ENCODE data around the gene CEP72.
"Not testable (repeated sequence)": the region's sequence is repeated elsewhere in the genome, so short reads cannot be mapped to it uniquely, and the experiment has no call there.

CEP72 gene

DNA sequence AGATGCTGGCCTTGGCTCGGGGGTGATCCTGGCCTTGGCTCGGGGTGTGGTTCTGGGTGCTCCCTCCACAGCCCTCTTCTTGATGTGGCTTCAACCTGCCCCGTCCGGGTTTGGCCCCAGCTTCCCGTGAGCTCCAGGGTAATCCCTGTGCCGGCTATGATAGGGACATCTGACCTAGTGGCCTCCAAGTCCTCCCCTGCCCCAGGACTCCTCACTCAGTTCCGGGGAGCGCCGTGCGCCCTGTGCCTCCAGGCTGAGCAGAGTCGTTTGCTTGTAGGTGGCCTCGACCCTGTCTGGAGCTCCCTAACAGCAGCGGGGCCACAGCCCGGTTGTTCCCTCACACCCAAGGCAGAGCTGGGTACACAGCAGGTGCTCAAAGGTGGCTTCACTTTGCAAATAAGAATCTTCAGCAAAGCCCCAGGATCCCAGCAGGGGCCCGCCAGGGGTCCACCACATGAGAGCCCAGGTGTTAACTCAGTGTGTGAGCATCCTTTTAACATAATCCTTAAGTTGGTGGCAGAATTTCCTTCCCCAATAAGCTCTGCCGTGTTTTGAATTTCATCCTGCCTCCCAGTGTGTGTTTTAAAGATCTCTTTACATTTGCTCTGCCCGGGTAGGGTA, 32.3 kb upstream of the CEP72 start:
- no peak for DNase-seq (ENCODE audit: low read depth)
- no peak overlapping the region for H3K4me3 ChIP-seq (replicated peaks; ENCODE audit: low read depth, low read length)
- TF ChIP-seq, protein P1, sequence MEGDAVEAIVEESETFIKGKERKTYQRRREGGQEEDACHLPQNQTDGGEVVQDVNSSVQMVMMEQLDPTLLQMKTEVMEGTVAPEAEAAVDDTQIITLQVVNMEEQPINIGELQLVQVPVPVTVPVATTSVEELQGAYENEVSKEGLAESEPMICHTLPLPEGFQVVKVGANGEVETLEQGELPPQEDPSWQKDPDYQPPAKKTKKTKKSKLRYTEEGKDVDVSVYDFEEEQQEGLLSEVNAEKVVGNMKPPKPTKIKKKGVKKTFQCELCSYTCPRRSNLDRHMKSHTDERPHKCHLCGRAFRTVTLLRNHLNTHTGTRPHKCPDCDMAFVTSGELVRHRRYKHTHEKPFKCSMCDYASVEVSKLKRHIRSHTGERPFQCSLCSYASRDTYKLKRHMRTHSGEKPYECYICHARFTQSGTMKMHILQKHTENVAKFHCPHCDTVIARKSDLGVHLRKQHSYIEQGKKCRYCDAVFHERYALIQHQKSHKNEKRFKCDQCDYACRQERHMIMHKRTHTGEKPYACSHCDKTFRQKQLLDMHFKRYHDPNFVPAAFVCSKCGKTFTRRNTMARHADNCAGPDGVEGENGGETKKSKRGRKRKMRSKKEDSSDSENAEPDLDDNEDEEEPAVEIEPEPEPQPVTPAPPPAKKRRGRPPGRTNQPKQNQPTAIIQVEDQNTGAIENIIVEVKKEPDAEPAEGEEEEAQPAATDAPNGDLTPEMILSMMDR (IDR thresholded peaks at IDR 0.05; ENCODE audit: low read length, missing control alignments), result no peak

DNA sequence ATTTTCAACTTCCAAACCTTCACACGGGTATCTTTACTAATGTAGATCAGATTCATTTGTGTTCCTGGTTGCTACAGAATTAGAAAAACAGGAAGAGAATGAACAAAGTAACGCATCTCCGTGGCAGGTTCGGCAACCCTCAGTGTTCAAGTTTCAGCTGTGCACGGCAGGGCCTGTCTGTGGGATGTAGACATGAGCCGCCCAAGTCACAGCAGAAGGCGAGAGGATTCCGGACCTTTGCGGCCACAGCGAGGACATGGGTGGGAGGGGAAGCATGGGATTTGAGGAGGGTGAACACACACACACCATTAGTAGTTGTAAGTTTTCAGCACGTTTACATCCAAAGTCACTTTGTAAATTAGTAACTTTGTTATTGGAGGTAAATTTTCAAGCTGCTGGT, 31.7 kb upstream of the CEP72 start:
- DNase-seq (ENCODE audit: low read depth), result no peak
- H3K4me3 ChIP-seq (replicated peaks; ENCODE audit: low read depth, low read length), result no peak overlapping the region
- TF ChIP-seq, protein P1 (IDR thresholded peaks at IDR 0.05; ENCODE audit: low read length, missing control alignments), result no peak

DNA sequence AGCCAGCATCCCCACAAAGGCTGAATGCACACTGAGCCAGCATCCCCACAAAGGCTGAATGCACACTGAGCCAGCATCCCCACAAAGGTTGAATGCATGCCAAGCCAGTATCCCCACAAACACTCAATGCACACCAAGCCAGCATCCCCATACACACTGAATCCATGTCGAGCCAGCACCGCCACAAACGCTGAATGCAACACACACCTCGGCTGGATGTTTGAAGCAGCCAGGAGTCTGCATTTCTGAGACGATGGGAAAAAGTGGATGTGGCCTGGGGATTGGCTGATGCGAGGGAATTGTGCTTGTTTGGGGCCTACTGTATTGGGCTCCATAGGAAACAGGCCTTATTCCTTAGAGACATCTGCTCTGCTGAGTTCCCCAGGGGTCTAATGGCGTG, 30.9 kb upstream of the CEP72 start:
- no peak for DNase-seq (ENCODE audit: low read depth)
- H3K4me3 ChIP-seq (replicated peaks; ENCODE audit: low read depth, low read length), result no peak overlapping the region

DNA sequence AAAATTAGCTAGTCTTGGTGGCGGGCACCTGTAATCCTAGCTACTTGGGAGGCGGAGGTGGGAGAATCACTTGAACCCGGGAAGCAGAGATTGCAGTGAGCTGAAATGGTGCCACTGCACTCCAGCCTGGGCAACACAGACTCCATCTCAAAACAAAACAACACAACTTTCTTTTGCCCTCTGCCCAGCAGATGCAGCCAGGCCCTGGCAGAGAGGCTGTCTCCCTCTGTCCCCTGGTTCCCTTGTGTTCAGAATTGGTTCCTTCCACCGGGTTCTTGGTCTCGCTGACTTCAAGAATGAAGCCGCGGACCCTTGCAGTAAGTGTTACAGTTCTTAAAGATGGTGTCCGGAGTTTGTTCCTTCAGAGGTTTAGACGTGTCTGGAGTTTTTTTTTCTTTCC, 30.2 kb upstream of the CEP72 start:
- DNase-seq (ENCODE audit: low read depth), result no peak
- no peak overlapping the region for H3K4me3 ChIP-seq (replicated peaks; ENCODE audit: low read depth, low read length)
- TF ChIP-seq, protein P1 (IDR thresholded peaks at IDR 0.05; ENCODE audit: low read length, missing control alignments), result no peak

More for the DNA sequence above, 30.9 kb upstream of the CEP72 start:
- TF ChIP-seq, protein P1 (IDR thresholded peaks at IDR 0.05; ENCODE audit: low read length, missing control alignments), result no peak

DNA sequence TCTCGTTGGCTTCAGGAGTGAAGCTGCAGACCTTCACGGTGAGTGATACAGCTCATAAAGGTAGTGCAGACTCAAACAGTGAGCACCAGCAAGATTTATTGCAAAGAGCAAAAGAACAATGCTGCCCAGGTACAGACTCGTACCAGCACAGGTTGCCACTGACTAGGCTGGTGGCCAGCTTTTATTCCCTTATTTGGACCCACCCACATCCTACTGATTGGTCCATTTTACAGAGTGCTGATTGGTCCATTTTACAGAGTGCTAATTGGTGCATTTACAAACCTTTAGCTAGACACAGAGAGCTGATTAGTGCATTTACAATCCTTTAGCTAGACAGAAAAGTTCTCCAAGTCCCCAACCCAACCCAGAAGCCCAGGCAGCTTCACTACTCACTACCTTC, 29.7 kb upstream of the CEP72 start:
- not testable (repeated sequence) for H3K4me3 ChIP-seq (replicated peaks; ENCODE audit: low read depth, low read length); DNase-seq (ENCODE audit: low read depth)

DNA sequence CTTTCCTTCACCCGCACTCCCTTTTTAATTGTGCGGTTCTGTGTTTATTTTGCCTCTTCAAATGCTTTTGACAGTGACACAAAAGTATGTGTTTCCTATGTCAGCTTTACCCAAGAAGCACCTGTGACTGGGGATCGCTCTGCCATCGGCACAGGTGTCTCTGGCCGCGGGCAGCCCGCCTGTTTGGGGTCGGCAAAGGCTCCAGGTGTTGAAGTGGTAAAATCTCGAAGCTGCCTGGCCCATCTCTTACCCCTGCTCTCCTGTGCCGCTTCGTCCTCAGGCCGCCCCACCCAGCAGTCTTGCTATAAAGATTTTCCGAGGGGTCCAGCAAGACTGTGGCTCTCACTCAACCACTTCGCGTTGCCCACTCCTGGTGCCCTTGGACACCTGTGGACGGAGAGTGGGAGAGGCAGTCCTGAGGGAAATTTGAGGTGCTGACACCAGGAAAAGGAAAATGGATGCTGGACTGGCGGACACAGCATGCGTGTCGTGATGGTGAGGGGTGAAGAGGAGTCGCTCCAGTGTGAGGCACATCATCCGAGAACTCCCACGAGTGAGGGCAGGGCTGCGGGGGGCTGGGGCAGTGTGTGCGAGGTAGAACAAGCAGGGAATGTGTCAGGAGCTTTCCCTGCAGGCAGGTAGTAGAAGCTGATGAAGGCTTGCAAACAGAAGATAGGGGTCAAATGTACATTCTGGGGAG, 29.1 kb upstream of the CEP72 start:
- TF ChIP-seq, protein P1 (IDR thresholded peaks at IDR 0.05; ENCODE audit: low read length, missing control alignments), result no peak
- H3K4me3 ChIP-seq (replicated peaks; ENCODE audit: low read depth, low read length), result no peak overlapping the region
- no peak for DNase-seq (ENCODE audit: low read depth)

DNA sequence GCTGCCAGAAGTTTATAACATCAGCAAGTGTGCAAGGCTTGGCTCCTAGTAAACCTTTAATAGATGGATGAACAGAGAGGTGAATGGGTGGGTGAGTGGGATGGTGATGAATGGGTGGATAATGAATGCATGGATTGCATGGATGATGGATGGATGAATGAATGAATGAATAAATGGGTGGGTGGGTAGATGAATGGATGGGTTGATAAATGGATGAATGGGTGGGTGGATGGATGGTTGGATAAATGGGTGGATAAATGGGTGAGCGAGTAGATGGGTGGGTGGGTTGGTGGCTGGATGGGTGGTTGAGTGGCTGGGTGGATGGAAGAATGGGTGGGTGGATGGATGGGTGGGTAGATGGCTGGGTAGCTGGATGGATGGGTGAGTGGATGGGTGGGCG, 28.5 kb upstream of the CEP72 start:
- no peak overlapping the region for H3K4me3 ChIP-seq (replicated peaks; ENCODE audit: low read depth, low read length)
- TF ChIP-seq, protein P1 (IDR thresholded peaks at IDR 0.05; ENCODE audit: low read length, missing control alignments), result no peak
- DNase-seq (ENCODE audit: low read depth), result no peak
